HCT116 (cell line): ENCODE measurements around the gene ABTB2. TPM values are rescaled to one million over a fixed set of nuclear protein-coding genes. Genes with fewer than 3 reads are reported as not detected.

Experiments
- ATAC-seq: fragments of 200-7000 bp; cut with Tn5 transposase; 2 replicates; pipeline ENCODE4 v1.9.1; 2020; ENCODE audit warnings: mild to moderate bottlenecking, moderate library complexity
- BruUV-seq: library from RNA; stranded (reverse); fragments of 400-500 nt; replicated peaks from 2 replicates; lab custom pipeline; 2021; lab: Mats Ljungman, UMichigan
- CTCF ChIA-PET: fragments of 300-600 bp; sonication (Branson Sonifier 250); formaldehyde crosslinking; loops from one replicate; lab custom pipeline; 2021; ENCODE audit warnings: antibody characterized with exemption; lab: Charles Lee
- POLR2A ChIA-PET: fragments of 300-600, 350-600 bp; sonication (Branson Sonifier 250); formaldehyde crosslinking; loops from one replicate; lab custom pipeline; 2021; ENCODE audit warnings: antibody characterized with exemption; lab: Charles Lee
- RAD21 ChIA-PET, 2 experiments: fragments of 300-600 bp; sonication (Branson Sonifier 250); formaldehyde crosslinking; loops; one replicate each; lab custom pipeline; 2023; ENCODE audit warnings: low total read pairs in 2 of 2; ENCODE audit not compliant: uncharacterized antibody in 2 of 2, unreplicated experiment in 2 of 2, low non-redundant PET in 1 of 2; lab: Charles Lee
- DNase-seq: peaks from one replicate; pipeline ENCODE4 v3.0.0-alpha.2; 2010; ENCODE audit warnings: low read depth, low spot score
- H2AFZ ChIP-seq: fragments of 200-600 bp; shearing (Covaris generic), sonication (generic); 2 replicates; pipeline ENCODE4 v1.6.1; 2017; ENCODE audit warnings: low read depth, mixed run types, mixed read lengths, antibody characterized with exemption, low read length; ENCODE audit not compliant: poor library complexity, severe bottlenecking
- H3K27ac ChIP-seq: 2 replicates; pipeline ENCODE4 v1.5.1; 2012; ENCODE audit warnings: low read depth, low read length
- H3K27me3 ChIP-seq: fragments of 200-600 bp; sonication (generic); 2 replicates; pipeline ENCODE4 v1.6.1; 2016; ENCODE audit warnings: mixed run types, low read length, mixed read lengths; ENCODE audit not compliant: insufficient read depth
- H3K36me3 ChIP-seq, 2 experiments: fragments of 200-500 bp in 1 of 2; fragments of 200-600 bp in 1 of 2; sonication (Bioruptor generic) in 1 of 2; sonication (generic) in 1 of 2; 2 replicates each; pipeline versions ENCODE4 v1.5.1 to v1.6.1; 2014 to 2016; ENCODE audit warnings: low read length in 2 of 2, inconsistent platforms in 1 of 2, mixed read lengths in 1 of 2, mixed run types in 1 of 2; ENCODE audit not compliant: insufficient read depth in 2 of 2, control insufficient read depth in 1 of 2
- H3K4me1 ChIP-seq, 2 experiments: fragments of 200-600 bp in 1 of 2; sonication (generic) in 1 of 2; 2 replicates each; pipeline versions ENCODE4 v1.5.1 to v1.6.1; 2012 to 2017; ENCODE audit warnings: low read length in 2 of 2, inconsistent platforms in 1 of 2, mild to moderate bottlenecking in 1 of 2, mixed read lengths in 1 of 2, mixed run types in 1 of 2, moderate library complexity in 1 of 2; ENCODE audit not compliant: insufficient read depth in 2 of 2, control insufficient read depth in 1 of 2
- H3K4me2 ChIP-seq: fragments of 200-600 bp; sonication (generic); 2 replicates; pipeline ENCODE4 v1.6.1; 2017; ENCODE audit warnings: mixed run types, low read length, mixed read lengths
- H3K4me3 ChIP-seq, 2 experiments: fragments of 200-600 bp in 1 of 2; sonication (generic) in 1 of 2; replicated peaks in 1 of 2; 2 replicates each; pipeline ENCODE4 v1.5.1; 2011 to 2016; ENCODE audit warnings: low read length in 2 of 2, control low read depth in 1 of 2, low read depth in 1 of 2, mild to moderate bottlenecking in 1 of 2, mixed read lengths in 1 of 2, mixed run types in 1 of 2
- H3K79me2 ChIP-seq: fragments of 200-600 bp; sonication (generic); 2 replicates; pipeline ENCODE4 v1.6.1; 2017; ENCODE audit warnings: mild to moderate bottlenecking, mixed run types, low read length, moderate library complexity, mixed read lengths; ENCODE audit not compliant: insufficient read depth
- H3K9ac ChIP-seq: fragments of 200-600 bp; sonication (generic); 2 replicates; pipeline ENCODE4 v1.6.1; 2016; ENCODE audit warnings: low read length, mixed read lengths
- H3K9me2 ChIP-seq: fragments of 200-600 bp; sonication (generic), shearing (Covaris generic); 2 replicates; pipeline ENCODE4 v1.6.1; 2017; ENCODE audit warnings: mixed run types, mild to moderate bottlenecking, moderate library complexity; ENCODE audit not compliant: insufficient read depth
- H3K9me3 ChIP-seq, 2 experiments: fragments of 200-500 bp in 1 of 2; fragments of 200-600 bp in 1 of 2; sonication (Bioruptor generic) in 1 of 2; sonication (generic) in 1 of 2; 2 replicates each; pipeline ENCODE4 v1.6.1; 2014 to 2017; ENCODE audit warnings: low read length in 2 of 2, mixed read lengths in 2 of 2, inconsistent platforms in 1 of 2, low read depth in 1 of 2, mild to moderate bottlenecking in 1 of 2, mixed run types in 1 of 2, moderate library complexity in 1 of 2; ENCODE audit not compliant: control insufficient read depth in 1 of 2, insufficient read depth in 1 of 2
- H4K20me1 ChIP-seq: fragments of 200-600 bp; sonication (generic), shearing (Covaris generic); 2 replicates; pipeline ENCODE4 v1.6.1; 2017; ENCODE audit warnings: mixed run types, mild to moderate bottlenecking, moderate library complexity; ENCODE audit not compliant: insufficient read depth
- CBX3 ChIP-seq: IDR thresholded peaks from 2 replicates; pipeline ENCODE4 v1.6.1; 2012; ENCODE audit warnings: low read depth
- CEBPB ChIP-seq: IDR thresholded peaks from 2 replicates; pipeline ENCODE4 v1.6.1; 2012; ENCODE audit warnings: low read depth
- EGR1 ChIP-seq: IDR thresholded peaks from 2 replicates; pipeline ENCODE4 v1.6.1; 2012; ENCODE audit warnings: low read depth
- EZH2 ChIP-seq: fragments of 200-600 bp; sonication (generic); IDR thresholded peaks from 2 replicates; pipeline ENCODE4 v1.6.1; 2017; ENCODE audit warnings: antibody characterized with exemption, mixed run types
- FOSL1 ChIP-seq: IDR thresholded peaks from 2 replicates; pipeline ENCODE4 v1.6.1; 2012; ENCODE audit warnings: low read depth
- JUND ChIP-seq: IDR thresholded peaks from 2 replicates; pipeline ENCODE4 v1.6.1; 2012
- POLR2A ChIP-seq: IDR thresholded peaks from 2 replicates; pipeline ENCODE4 v1.7.0; 2011; ENCODE audit warnings: borderline replicate concordance; ENCODE audit not compliant: insufficient read depth, insufficient read length; ENCODE audit errors: extremely low read depth
- POLR2AphosphoS5 ChIP-seq: IDR thresholded peaks from 2 replicates; pipeline ENCODE4 v1.6.1; 2011; ENCODE audit warnings: mild to moderate bottlenecking, low read depth, low read length, moderate library complexity
- RAD21 ChIP-seq: IDR thresholded peaks from 2 replicates; pipeline ENCODE4 v1.6.1; 2012; ENCODE audit warnings: low read depth, mild to moderate bottlenecking
- SIN3A ChIP-seq: IDR thresholded peaks from 2 replicates; pipeline ENCODE4 v1.6.1; 2012; ENCODE audit warnings: low read depth
- SP1 ChIP-seq: IDR thresholded peaks from 2 replicates; pipeline ENCODE4 v1.6.1; 2012; ENCODE audit warnings: low read depth
- SRF ChIP-seq: IDR thresholded peaks from 2 replicates; pipeline ENCODE4 v1.6.1; 2012; ENCODE audit warnings: low read depth
- TCF7L2 ChIP-seq: IDR thresholded peaks from 2 replicates; pipeline ENCODE4 v1.7.0; 2011; ENCODE audit warnings: borderline replicate concordance, inconsistent platforms; ENCODE audit not compliant: insufficient read depth, insufficient read length; ENCODE audit errors: extremely low read depth
- ZFX ChIP-seq: fragments of 450-650 bp; IDR thresholded peaks from 2 replicates; pipeline ENCODE4 v1.6.1; 2017
- intact Hi-C: fragments of 100-400 bp; cut with micrococcal nuclease; formaldehyde crosslinking; loops from 2 replicates; pipeline ENCODE4 v1.10.0; 2022
- total RNA-seq: library from RNA; stranded (reverse); gene quantifications from one replicate; pipeline ENCODE4 v1.2.1, GENCODE V29; 2021; ENCODE audit not compliant: unreplicated experiment
- TF ChIP-seq, protein P1 (sequence below), 3 experiments: fragments of 200-600 bp in 1 of 3; sonication (generic) in 1 of 3; IDR thresholded peaks in 2 of 3; conservative IDR thresholded peaks in 1 of 3; 2 replicates each; pipeline ENCODE4 v1.5.1; 2012 to 2017; ENCODE audit warnings: low read depth in 2 of 3, low read length in 2 of 3, antibody characterized with exemption in 1 of 3, borderline replicate concordance in 1 of 3, control low read depth in 1 of 3, mild to moderate bottlenecking in 1 of 3, mixed read lengths in 1 of 3, mixed run types in 1 of 3, moderate library complexity in 1 of 3; ENCODE audit not compliant: insufficient read depth in 1 of 3
- TF ChIP-seq, protein P2 (sequence below): IDR thresholded peaks from 2 replicates; pipeline ENCODE4 v1.6.1; 2012; ENCODE audit warnings: low read depth
- TF ChIP-seq, protein P3 (sequence below): IDR thresholded peaks from 2 replicates; pipeline ENCODE4 v1.6.1; 2012
- TF ChIP-seq, protein P4 (sequence below): IDR thresholded peaks from 2 replicates; pipeline ENCODE4 v1.6.1; 2012

The ABTB2 gene
- total RNA-seq, 1 experiment from 2014 or later = 6.8 TPM

DNA sequence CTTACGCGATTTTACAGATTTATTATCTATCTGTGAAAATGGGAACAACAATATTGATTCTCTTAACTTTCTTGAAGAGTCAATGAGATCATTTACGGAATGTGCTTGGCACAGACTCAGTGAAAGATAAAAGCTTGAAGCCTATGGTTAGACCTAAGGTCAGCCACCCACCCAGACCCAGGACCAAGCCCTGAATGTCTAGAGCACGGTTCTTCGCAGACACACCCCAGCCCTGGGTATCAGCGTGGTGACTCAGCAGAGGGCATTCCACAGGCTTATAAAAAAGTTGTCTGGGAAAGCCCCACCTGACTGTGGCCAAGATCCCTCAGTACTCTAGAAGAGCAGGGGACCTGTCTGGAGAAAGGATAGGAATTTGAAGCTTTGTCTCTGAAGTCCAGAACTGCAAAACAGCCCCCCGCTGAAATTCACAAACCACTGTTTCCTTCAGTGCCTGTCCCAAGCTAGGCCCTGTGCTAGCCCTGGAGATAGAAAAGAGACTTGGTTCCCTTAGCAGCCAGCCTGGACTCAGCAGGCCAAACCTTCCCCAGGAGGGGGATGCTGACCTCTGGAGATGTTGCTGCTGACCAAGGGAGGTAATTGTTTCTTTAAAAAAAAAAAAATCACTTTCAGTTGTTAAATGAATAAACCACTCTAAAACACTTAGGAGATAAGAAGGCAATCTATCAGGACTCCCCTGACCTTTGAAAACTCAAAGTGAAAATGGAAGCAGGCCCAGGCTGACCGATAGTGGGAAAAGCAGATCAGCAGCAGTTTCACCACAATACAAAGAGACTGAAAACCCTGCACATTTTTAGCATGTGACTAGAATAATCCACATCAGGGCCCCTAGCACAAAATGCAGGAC lies 114.0 kb downstream of the ABTB2 start:
- H2AFZ ChIP-seq = no peak overlapping the region
- peak overlapping the region in 1 of 2 experiments; percentile 50; a peak in 2 of 4 replicates for H3K4me3 ChIP-seq
- H4K20me1 ChIP-seq = no peaks in the 10 kb centered on the region
- no peaks in the 10 kb centered on the region for H3K27me3 ChIP-seq
- H3K4me2 ChIP-seq = peak overlapping the region; percentile 84
- H3K9me2 ChIP-seq = no peaks in the 10 kb centered on the region
- no peaks in the 10 kb centered on the region for H3K9me3 ChIP-seq
- intact Hi-C loops = loop anchor here (5.0 kb wide), 1 partner anchor 113 kb away; the partner anchor contains the start of gene ABTB2
- peak; percentile 71 for DNase-seq
- RAD21 ChIA-PET = no interaction called here
- H3K79me2 ChIP-seq = no peaks in the 10 kb centered on the region
- peak; percentile 32; the same call in 1 of the 2 replicates for TF ChIP-seq CBX3
- TF ChIP-seq JUND = peak; percentile 81
- TF ChIP-seq RAD21 = peak; percentile 34; the same call in 1 of the 2 replicates
- no peak for TF ChIP-seq SIN3A
- TF ChIP-seq, protein P1, sequence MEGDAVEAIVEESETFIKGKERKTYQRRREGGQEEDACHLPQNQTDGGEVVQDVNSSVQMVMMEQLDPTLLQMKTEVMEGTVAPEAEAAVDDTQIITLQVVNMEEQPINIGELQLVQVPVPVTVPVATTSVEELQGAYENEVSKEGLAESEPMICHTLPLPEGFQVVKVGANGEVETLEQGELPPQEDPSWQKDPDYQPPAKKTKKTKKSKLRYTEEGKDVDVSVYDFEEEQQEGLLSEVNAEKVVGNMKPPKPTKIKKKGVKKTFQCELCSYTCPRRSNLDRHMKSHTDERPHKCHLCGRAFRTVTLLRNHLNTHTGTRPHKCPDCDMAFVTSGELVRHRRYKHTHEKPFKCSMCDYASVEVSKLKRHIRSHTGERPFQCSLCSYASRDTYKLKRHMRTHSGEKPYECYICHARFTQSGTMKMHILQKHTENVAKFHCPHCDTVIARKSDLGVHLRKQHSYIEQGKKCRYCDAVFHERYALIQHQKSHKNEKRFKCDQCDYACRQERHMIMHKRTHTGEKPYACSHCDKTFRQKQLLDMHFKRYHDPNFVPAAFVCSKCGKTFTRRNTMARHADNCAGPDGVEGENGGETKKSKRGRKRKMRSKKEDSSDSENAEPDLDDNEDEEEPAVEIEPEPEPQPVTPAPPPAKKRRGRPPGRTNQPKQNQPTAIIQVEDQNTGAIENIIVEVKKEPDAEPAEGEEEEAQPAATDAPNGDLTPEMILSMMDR (IDR thresholded peaks at IDR 0.05 in 2 of 3, conservative IDR thresholded peaks at IDR 0.05 in 1 of 3; ENCODE audit: borderline replicate concordance in 1 of 3, insufficient read depth in 1 of 3, low read depth in 2 of 3, low read length in 2 of 3) = no peak
- TF ChIP-seq, protein P2, sequence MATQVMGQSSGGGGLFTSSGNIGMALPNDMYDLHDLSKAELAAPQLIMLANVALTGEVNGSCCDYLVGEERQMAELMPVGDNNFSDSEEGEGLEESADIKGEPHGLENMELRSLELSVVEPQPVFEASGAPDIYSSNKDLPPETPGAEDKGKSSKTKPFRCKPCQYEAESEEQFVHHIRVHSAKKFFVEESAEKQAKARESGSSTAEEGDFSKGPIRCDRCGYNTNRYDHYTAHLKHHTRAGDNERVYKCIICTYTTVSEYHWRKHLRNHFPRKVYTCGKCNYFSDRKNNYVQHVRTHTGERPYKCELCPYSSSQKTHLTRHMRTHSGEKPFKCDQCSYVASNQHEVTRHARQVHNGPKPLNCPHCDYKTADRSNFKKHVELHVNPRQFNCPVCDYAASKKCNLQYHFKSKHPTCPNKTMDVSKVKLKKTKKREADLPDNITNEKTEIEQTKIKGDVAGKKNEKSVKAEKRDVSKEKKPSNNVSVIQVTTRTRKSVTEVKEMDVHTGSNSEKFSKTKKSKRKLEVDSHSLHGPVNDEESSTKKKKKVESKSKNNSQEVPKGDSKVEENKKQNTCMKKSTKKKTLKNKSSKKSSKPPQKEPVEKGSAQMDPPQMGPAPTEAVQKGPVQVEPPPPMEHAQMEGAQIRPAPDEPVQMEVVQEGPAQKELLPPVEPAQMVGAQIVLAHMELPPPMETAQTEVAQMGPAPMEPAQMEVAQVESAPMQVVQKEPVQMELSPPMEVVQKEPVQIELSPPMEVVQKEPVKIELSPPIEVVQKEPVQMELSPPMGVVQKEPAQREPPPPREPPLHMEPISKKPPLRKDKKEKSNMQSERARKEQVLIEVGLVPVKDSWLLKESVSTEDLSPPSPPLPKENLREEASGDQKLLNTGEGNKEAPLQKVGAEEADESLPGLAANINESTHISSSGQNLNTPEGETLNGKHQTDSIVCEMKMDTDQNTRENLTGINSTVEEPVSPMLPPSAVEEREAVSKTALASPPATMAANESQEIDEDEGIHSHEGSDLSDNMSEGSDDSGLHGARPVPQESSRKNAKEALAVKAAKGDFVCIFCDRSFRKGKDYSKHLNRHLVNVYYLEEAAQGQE = no peak
- TF ChIP-seq POLR2A = no peak
- peak; percentile 84 for TF ChIP-seq FOSL1
- TF ChIP-seq EZH2 = no peak
- TF ChIP-seq CEBPB = peak; percentile 63
- TF ChIP-seq TCF7L2 = peak; percentile 53
- TF ChIP-seq EGR1 = 0 out of 2 replicates have a peak, but pooled peaks have one; percentile 18
- TF ChIP-seq SRF = no peak
- TF ChIP-seq SP1 = peak; percentile 81
- TF ChIP-seq, protein P3, sequence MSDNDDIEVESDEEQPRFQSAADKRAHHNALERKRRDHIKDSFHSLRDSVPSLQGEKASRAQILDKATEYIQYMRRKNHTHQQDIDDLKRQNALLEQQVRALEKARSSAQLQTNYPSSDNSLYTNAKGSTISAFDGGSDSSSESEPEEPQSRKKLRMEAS = peak; percentile 72
- TF ChIP-seq ZFX = no peak
- TF ChIP-seq POLR2AphosphoS5 = peak; percentile 35; the same call in 1 of the 2 replicates
- TF ChIP-seq, protein P4, sequence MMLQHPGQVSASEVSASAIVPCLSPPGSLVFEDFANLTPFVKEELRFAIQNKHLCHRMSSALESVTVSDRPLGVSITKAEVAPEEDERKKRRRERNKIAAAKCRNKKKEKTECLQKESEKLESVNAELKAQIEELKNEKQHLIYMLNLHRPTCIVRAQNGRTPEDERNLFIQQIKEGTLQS = no peak
- TF ChIP-seq, all 23 proteins: peak for 10
- peaks cover 67 to 75% of the 10 kb centered on the region in 2 experiments for H3K4me1 ChIP-seq
- CTCF ChIA-PET = interaction anchor here (1.1 kb wide), 1 partner anchor 9 kb away, joined by 4 read pairs; no protein-coding TSS in a partner anchor
- no TSS peak for BruUV-seq
- H3K27ac ChIP-seq = peak overlapping the region; percentile 60; the same call in 1 of the 2 replicates
- no peaks in the 10 kb centered on the region for H3K36me3 ChIP-seq
- peak overlapping the region; percentile 54 for H3K9ac ChIP-seq
- POLR2A ChIA-PET = interaction anchor here (0.5 to 2.5 kb wide), 3 partner anchors 10 to 192 kb away, joined by 3 to 11 read pairs (median 5); partner anchors contain the start of gene CAPRIN1
- peak; percentile 83 for ATAC-seq
